ENCODE data around the gene ZEB2.
A peak's percentile ranks its signal among the peaks of the same experiment; 100 is the strongest.

The ZEB2 gene

DNA sequence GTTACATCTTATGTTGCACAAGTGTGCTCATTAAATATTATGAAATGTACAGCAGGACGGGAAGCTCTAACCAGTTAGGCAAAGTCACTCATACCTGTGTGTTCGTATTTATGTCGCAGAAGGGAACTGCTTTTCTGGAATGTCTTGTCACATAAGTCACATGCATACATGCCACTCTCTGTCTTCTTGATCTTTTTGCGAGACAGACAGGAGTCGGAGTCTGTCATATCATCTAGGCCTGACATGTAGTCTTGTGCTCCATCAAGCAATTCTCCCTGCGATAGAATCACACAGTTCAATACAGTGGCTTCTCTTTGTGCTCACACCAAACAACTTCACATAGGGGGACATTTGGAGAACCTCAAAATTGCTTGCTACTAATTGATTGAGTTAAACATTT lies 123.6 kb downstream of the ZEB2 start:
- Histone ChIP-seq H3K27ac (ENCODE audit: low read depth, low read length) (no peak overlapping the region), H3K36me3 (ENCODE audit: insufficient read depth, low read length) (peaks cover 32% of the 10 kb centered on the region; the same call in 1 of the 2 replicates), H3K27me3 (ENCODE audit: insufficient read depth, low read length) (no peaks in the 10 kb centered on the region), H3K4me3 (ENCODE audit: low read length) (no peak overlapping the region), H3K4me1 (ENCODE audit: insufficient read depth, low read length) (peaks cover 5% of the 10 kb centered on the region; the same call in 1 of the 2 replicates), H3K9me3 (ENCODE audit: insufficient read depth, low read depth, low read length) (no peaks in the 10 kb centered on the region), H3K9ac (ENCODE audit: low read depth, low read length) (no peak overlapping the region)
- WGBS, result 97% methylated on average over 6 of the region's 6 CpGs

DNA sequence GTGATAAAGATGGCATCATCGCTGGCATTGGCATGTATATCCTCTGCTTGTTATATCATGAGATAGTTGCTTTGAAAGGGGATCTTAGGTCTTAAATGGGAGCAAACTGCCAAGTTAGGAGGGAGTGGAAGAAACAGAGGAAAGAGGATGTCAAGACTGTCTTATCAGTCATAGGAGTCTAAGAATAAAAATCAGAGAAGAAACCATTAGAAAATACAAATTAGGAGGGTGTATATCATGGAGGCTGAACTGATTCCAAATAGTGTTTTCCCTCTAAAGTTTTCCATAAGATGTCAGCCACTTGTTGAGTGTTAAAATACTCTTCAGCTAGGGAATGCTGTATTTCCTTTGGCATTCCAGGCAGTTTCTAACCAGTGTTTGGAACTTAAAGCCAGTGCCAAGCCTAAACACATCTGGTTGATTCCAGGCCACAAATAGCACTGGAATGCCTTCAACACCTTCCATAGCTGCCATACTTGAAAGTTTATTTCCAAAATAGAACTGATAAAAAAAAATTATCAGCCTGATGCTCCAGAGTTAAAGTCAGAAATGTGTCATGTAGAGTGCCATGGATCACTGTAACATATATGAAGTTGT lies 129.4 kb downstream of the ZEB2 start:
- Histone ChIP-seq H3K27me3 (ENCODE audit: insufficient read depth, low read length) (peaks cover 9% of the 10 kb centered on the region; the same call in 1 of the 2 replicates), H3K36me3 (ENCODE audit: insufficient read depth, low read length) (no peaks in the 10 kb centered on the region; the same call in 1 of the 2 replicates), H3K27ac (ENCODE audit: low read depth, low read length) (no peak overlapping the region), H3K4me3 (ENCODE audit: low read length) (no peak overlapping the region), H3K4me1 (ENCODE audit: insufficient read depth, low read length) (no peaks in the 10 kb centered on the region), H3K9ac (ENCODE audit: low read depth, low read length) (no peak overlapping the region), H3K9me3 (ENCODE audit: insufficient read depth, low read depth, low read length) (no peaks in the 10 kb centered on the region)
- 93% methylated on average over 1 of the region's 1 CpG for WGBS

DNA sequence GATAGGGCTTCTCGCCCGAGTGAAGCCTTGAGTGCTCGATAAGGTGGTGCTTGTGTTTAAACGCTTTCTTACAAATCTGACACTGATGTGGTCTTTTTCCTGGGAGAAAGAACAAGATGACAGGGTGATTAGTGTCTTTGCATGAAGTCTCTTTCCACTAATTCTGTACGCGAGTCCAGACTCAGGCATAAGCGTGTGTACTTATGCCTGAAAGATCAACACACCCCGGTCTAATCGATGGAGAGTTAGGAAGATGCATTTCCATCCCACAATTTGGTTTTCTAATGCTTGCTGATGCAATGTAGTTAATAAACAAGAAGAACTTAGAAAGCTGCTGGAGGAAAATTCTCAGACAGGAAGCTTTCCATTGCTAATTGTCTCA lies 130.0 kb downstream of the ZEB2 start:
- Histone ChIP-seq H3K4me1 (ENCODE audit: insufficient read depth, low read length) (no peaks in the 10 kb centered on the region), H3K36me3 (ENCODE audit: insufficient read depth, low read length) (no peaks in the 10 kb centered on the region; the same call in 1 of the 2 replicates), H3K4me3 (ENCODE audit: low read length) (no peak overlapping the region; the same call in 1 of the 2 replicates), H3K27ac (ENCODE audit: low read depth, low read length) (no peak overlapping the region), H3K9ac (ENCODE audit: low read depth, low read length) (no peak overlapping the region), H3K27me3 (ENCODE audit: insufficient read depth, low read length) (peaks cover 9% of the 10 kb centered on the region; the same call in 1 of the 2 replicates), H3K9me3 (ENCODE audit: insufficient read depth, low read depth, low read length) (no peaks in the 10 kb centered on the region)
- 94% methylated on average over 9 of the region's 9 CpGs for WGBS

DNA sequence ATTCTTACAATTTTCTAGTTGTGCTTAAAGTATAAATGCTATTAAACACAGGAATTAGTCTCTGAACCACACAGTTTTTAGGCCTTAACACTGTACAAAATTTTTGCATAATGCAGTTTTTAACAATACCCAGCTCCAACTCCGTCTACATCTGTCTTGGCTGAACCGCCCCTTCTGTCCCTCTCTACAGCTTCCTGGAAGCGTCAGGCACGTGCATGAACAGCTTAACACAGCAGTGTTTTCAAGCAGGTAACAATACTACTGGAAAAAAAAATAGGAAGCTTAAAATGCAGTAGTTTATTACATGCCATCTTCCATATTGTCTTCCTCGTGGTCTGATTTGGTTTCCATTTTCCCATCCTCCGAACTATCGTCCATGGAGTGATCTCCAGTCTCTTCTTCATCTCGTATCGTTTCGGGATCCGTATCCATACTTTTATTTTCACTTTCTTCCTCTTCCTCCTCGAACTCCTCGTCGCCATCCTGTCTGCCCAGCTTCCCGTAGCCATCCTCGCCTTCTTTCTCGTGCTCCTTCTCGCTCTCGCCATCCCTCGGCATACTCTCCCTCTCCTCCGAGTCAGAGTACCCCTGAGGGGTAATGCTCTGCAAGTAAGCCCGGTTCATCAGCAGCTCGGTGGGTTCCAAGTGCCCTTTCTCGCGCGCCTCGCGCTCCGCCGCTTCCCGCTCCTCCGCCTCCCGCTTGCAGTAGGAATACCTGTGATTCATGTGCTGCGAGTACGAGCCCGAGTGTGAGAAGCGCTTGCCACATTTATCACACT lies 130.6 kb downstream of the ZEB2 start:
- H3K27ac ChIP-seq (ENCODE audit: low read depth, low read length), result no peak overlapping the region
- no peaks in the 10 kb centered on the region for H3K4me1 ChIP-seq (ENCODE audit: insufficient read depth, low read length)
- WGBS, result 95% methylated on average over 37 of the region's 37 CpGs
- peaks cover 9% of the 10 kb centered on the region; the same call in 1 of the 2 replicates for H3K27me3 ChIP-seq (ENCODE audit: insufficient read depth, low read length)
- peak overlapping the region; percentile 28 for H3K4me3 ChIP-seq (ENCODE audit: low read length)
- H3K9ac ChIP-seq (ENCODE audit: low read depth, low read length), result no peak overlapping the region
- H3K9me3 ChIP-seq (ENCODE audit: insufficient read depth, low read depth, low read length), result no peaks in the 10 kb centered on the region
- H3K36me3 ChIP-seq (ENCODE audit: insufficient read depth, low read length), result no peaks in the 10 kb centered on the region; the same call in 1 of the 2 replicates

DNA sequence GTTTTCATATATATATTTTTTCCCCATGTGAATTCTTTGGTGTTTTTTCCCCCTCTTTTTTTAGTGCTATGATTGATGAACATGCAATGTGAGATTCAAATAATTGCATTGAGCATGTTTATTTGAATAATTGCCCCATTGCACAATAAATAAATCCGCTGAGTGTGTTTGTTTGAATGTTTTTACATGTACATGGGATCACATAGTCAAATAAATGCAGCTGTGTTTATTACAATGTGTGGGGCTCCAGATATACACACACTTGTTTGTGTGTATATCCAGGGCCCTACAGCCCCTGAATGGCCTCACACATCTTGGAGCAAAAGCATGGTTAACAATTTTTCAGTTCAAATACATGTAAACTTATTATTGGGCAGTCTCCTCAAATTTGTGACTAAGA lies 134.5 kb downstream of the ZEB2 start:
- 80% methylated on average over 1 of the region's 1 CpG for WGBS

DNA sequence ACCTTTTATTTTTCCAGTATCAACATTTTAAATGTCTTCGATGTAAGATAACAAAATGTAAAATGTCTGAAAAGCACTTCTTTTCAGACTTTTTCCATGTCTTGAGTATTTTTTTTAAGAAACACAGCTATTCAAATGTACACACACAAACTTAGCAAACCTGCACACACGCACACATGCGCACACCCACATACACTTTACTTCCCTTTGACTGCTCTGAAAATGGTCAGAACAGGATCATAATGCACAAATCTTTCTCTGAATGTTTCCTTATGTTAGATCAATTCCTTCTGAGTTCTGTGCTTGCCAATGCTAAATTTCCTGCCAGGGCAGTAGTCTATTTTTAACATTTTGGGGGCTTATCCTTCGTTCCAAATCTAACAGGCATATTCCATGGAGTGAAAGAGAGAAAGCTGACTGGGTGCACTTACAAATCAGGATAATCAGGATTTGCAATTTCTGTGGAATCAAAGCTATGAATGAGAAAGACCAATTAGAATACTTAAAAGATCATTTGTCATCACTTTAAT lies 136.3 kb downstream of the ZEB2 start:
- Histone ChIP-seq H3K9me3 (ENCODE audit: insufficient read depth, low read depth, low read length) (no peaks in the 10 kb centered on the region), H3K4me1 (ENCODE audit: insufficient read depth, low read length) (peaks cover 5% of the 10 kb centered on the region; the same call in 1 of the 2 replicates), H3K36me3 (ENCODE audit: insufficient read depth, low read length) (no peaks in the 10 kb centered on the region; the same call in 1 of the 2 replicates), H3K4me3 (ENCODE audit: low read length) (no peak overlapping the region), H3K9ac (ENCODE audit: low read depth, low read length) (no peak overlapping the region), H3K27me3 (ENCODE audit: insufficient read depth, low read length) (no peaks in the 10 kb centered on the region), H3K27ac (ENCODE audit: low read depth, low read length) (no peak overlapping the region)
- WGBS, result 97% methylated on average over 4 of the region's 4 CpGs

More for the DNA sequence above, 134.5 kb downstream of the ZEB2 start:
- no peak overlapping the region for H3K9ac ChIP-seq (ENCODE audit: low read depth, low read length)
- no peaks in the 10 kb centered on the region for H3K9me3 ChIP-seq (ENCODE audit: insufficient read depth, low read depth, low read length)
- no peaks in the 10 kb centered on the region for H3K4me1 ChIP-seq (ENCODE audit: insufficient read depth, low read length)
- H3K4me3 ChIP-seq (ENCODE audit: low read length), result no peak overlapping the region
- H3K27me3 ChIP-seq (ENCODE audit: insufficient read depth, low read length), result peaks cover 7% of the 10 kb centered on the region; the same call in 1 of the 2 replicates
- H3K36me3 ChIP-seq (ENCODE audit: insufficient read depth, low read length), result no peaks in the 10 kb centered on the region; the same call in 1 of the 2 replicates
- no peak overlapping the region for H3K27ac ChIP-seq (ENCODE audit: low read depth, low read length)

DNA sequence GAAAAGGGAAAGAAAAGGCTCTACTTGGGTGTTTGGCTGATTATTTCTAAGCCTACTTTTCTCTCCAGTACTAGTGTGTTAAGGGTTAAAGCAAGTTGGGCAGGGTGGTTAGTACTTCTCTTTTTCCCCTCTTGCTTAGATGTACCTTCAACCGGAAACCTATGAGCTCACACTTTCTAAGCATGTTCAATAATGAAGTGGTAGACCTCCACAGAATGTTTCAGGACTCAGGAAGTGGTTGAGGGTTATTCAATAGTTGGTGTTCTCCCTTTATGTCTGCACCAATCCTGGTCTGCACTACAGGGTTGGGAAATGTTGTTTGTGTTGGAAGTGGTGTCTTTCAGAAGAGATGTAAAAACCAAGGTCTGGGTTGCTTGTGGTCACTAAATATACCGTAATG lies 137.1 kb downstream of the ZEB2 start:
- no CpG with 5 or more reads among the region's 2 CpGs for WGBS
- H3K9ac ChIP-seq (ENCODE audit: low read depth, low read length), result no peak overlapping the region
- no peak overlapping the region for H3K27ac ChIP-seq (ENCODE audit: low read depth, low read length)
- H3K36me3 ChIP-seq (ENCODE audit: insufficient read depth, low read length), result no peaks in the 10 kb centered on the region
- H3K4me1 ChIP-seq (ENCODE audit: insufficient read depth, low read length), result peaks cover 5% of the 10 kb centered on the region; the same call in 1 of the 2 replicates
- H3K9me3 ChIP-seq (ENCODE audit: insufficient read depth, low read depth, low read length), result no peaks in the 10 kb centered on the region
- H3K27me3 ChIP-seq (ENCODE audit: insufficient read depth, low read length), result no peaks in the 10 kb centered on the region
- H3K4me3 ChIP-seq (ENCODE audit: low read length), result no peak overlapping the region

DNA sequence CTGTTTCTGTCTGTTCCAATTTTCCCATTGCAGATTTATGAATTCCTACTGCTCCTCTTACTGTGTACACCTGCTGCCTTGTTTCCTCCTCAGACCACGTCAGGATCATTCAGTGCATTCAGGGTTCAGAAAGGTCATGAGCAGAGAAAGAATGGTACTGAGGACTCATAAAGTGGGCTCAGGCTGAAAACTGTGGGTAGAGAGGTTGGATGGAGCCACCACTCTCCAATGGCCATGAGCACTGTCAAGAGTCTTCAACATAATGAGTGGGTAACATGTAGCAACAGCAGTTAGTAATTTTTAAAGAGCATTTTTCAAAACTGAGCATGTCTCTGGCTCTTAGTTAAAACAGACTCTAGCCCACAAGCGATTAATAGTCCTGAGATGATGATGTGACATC lies 138.2 kb downstream of the ZEB2 start:
- no peak overlapping the region for H3K4me3 ChIP-seq (ENCODE audit: low read length)
- H3K9ac ChIP-seq (ENCODE audit: low read depth, low read length), result no peak overlapping the region
- WGBS, result 92% methylated on average over 2 of the region's 2 CpGs
- peaks cover 5% of the 10 kb centered on the region; the same call in 1 of the 2 replicates for H3K4me1 ChIP-seq (ENCODE audit: insufficient read depth, low read length)
- no peaks in the 10 kb centered on the region for H3K9me3 ChIP-seq (ENCODE audit: insufficient read depth, low read depth, low read length)
- H3K27me3 ChIP-seq (ENCODE audit: insufficient read depth, low read length), result no peaks in the 10 kb centered on the region
- no peak overlapping the region for H3K27ac ChIP-seq (ENCODE audit: low read depth, low read length)
- no peaks in the 10 kb centered on the region for H3K36me3 ChIP-seq (ENCODE audit: insufficient read depth, low read length)

DNA sequence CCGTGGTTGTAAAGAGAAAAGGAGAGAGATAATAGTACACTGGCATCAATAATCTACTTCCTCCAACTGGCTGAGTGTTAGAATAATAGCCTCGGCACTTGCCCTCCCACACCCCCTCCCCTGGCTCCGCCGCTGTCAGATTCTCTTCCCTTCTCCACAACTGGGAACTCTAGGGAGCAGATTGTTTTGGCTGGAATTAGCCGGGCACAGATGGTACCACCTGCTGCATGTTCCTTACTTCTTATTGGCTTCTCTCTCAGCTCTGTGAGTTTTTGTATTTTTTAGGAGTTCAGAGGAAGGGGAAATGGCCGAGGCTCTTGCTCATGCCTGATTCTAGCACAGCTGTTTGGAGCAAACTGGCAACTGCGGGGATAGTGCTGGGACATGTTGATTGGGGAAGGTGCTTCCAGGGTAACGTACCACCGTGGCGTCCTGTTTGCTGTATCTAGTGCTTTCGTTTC lies 140.0 kb downstream of the ZEB2 start:
- Histone ChIP-seq H3K4me1 (ENCODE audit: insufficient read depth, low read length) (peaks cover 5% of the 10 kb centered on the region; the same call in 1 of the 2 replicates), H3K36me3 (ENCODE audit: insufficient read depth, low read length) (no peaks in the 10 kb centered on the region)
- 78% methylated on average over 10 of the region's 11 CpGs for WGBS

DNA sequence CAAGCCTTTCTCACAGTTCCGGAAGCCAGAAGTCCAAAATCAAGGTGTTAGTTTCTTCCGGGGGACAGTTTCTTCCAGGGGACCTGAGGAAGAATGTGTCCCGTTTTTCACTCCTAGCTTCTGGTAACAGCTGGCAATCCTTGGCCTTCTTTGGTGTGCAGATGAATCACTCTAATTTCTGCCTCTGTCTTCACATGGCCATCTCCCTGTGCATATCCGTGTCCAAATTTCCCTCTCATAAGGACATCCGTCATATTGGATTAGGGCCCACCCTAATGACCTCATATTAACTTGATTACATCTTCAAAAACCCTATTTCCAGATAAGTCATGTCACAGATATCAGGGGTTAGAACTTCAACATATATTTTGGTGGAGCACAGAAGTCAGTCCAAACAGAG lies 141.4 kb downstream of the ZEB2 start:
- 95% methylated on average over 5 of the region's 5 CpGs for WGBS
- no peak overlapping the region for H3K27ac ChIP-seq (ENCODE audit: low read depth, low read length)

More for the DNA sequence above, 140.0 kb downstream of the ZEB2 start:
- Histone ChIP-seq H3K4me3 (ENCODE audit: low read length) (no peak overlapping the region), H3K9me3 (ENCODE audit: insufficient read depth, low read depth, low read length) (no peaks in the 10 kb centered on the region), H3K27ac (ENCODE audit: low read depth, low read length) (no peak overlapping the region), H3K9ac (ENCODE audit: low read depth, low read length) (no peak overlapping the region), H3K27me3 (ENCODE audit: insufficient read depth, low read length) (no peaks in the 10 kb centered on the region)

DNA sequence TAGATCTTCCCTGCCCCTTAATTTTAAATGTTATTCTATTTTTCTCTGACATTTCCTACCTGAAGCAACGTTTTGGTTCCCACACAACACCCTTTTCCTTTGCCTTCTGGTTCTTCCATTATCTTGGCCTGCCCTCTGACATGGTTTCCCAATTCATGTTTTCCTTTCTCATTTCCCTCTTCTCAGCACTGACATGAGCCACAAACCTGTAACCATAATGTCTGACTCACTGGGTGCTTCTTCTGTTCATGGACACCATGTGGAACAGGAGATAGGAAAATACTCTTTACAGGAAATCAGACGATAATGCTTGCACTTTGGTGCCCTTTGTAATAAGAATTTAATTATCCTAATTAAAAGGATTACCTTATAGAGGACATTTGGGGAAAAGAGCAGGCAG lies 142.0 kb downstream of the ZEB2 start:
- H3K4me1 ChIP-seq (ENCODE audit: insufficient read depth, low read length), result peaks cover 5% of the 10 kb centered on the region; the same call in 1 of the 2 replicates
- no peaks in the 10 kb centered on the region for H3K27me3 ChIP-seq (ENCODE audit: insufficient read depth, low read length)
- H3K27ac ChIP-seq (ENCODE audit: low read depth, low read length), result no peak overlapping the region
- no peak overlapping the region for H3K9ac ChIP-seq (ENCODE audit: low read depth, low read length)
- WGBS, result 86% methylated on average over 2 of the region's 2 CpGs
- H3K36me3 ChIP-seq (ENCODE audit: insufficient read depth, low read length), result no peaks in the 10 kb centered on the region
- H3K4me3 ChIP-seq (ENCODE audit: low read length), result no peak overlapping the region
- H3K9me3 ChIP-seq (ENCODE audit: insufficient read depth, low read depth, low read length), result no peaks in the 10 kb centered on the region

More for the DNA sequence above, 141.4 kb downstream of the ZEB2 start:
- no peaks in the 10 kb centered on the region for H3K27me3 ChIP-seq (ENCODE audit: insufficient read depth, low read length)
- no peak overlapping the region for H3K9ac ChIP-seq (ENCODE audit: low read depth, low read length)
- no peak overlapping the region for H3K4me3 ChIP-seq (ENCODE audit: low read length)
- H3K36me3 ChIP-seq (ENCODE audit: insufficient read depth, low read length), result no peaks in the 10 kb centered on the region
- H3K9me3 ChIP-seq (ENCODE audit: insufficient read depth, low read depth, low read length), result no peaks in the 10 kb centered on the region
- H3K4me1 ChIP-seq (ENCODE audit: insufficient read depth, low read length), result peaks cover 5% of the 10 kb centered on the region; the same call in 1 of the 2 replicates
